Gastroesophageal sphincter (tissue), 4 donors: ENCODE results near the gene RNF223. TPM values are rescaled to one million over a fixed set of nuclear protein-coding genes. Genes with fewer than 3 reads are reported as not detected.

Experiments
- ATAC-seq: fragments of 150-250 bp; one replicate; pipeline ENCODE4 v1.9.1; 2016; ENCODE audit warnings: mild to moderate bottlenecking, moderate library complexity
- H3K27ac ChIP-seq, 4 donors: fragments of 200-600 bp; sonication (generic) in 3 of 4; 1 replicate in 3 of 4; 2 replicates in 1 of 4; pipeline ENCODE4 v1.5.1; 2016 to 2019
- H3K27me3 ChIP-seq: fragments of 200-600 bp; sonication (generic); one replicate; pipeline ENCODE4 v1.5.1; 2019
- H3K36me3 ChIP-seq, 2 donors: fragments of 200-600 bp; sonication (generic); one replicate each; pipeline ENCODE4 v1.5.1; 2019; ENCODE audit warnings: control low read depth in 1 of 2
- H3K4me1 ChIP-seq, 3 donors: fragments of 200-600 bp; sonication (generic); 1 replicate in 2 of 3; 2 replicates in 1 of 3; pipeline ENCODE4 v1.5.1; 2016 to 2019; ENCODE audit warnings: control low read depth in 2 of 3
- H3K4me3 ChIP-seq, 2 donors: fragments of 200-600 bp; sonication (generic); one replicate each; pipeline ENCODE4 v1.5.1; 2019; ENCODE audit warnings: mild to moderate bottlenecking in 1 of 2, moderate library complexity in 1 of 2
- H3K9me3 ChIP-seq, 3 donors: fragments of 200-600 bp; sonication (generic); one replicate each; pipeline ENCODE4 v1.5.1; 2017 to 2019; ENCODE audit warnings: control low read depth in 2 of 3
- EP300 ChIP-seq: sonication (generic); formaldehyde crosslinking; IDR thresholded peaks from one replicate; pipeline ENCODE4 v1.6.1; 2017; ENCODE audit warnings: antibody characterized with exemption, mild to moderate bottlenecking
- POLR2A ChIP-seq, 2 donors: fragments of 450-650 bp; IDR thresholded peaks; one replicate each; pipeline ENCODE4 v1.6.1; 2017; ENCODE audit warnings: antibody characterized with exemption in 2 of 2, mild to moderate bottlenecking in 2 of 2, moderate library complexity in 1 of 2
- POLR2AphosphoS5 ChIP-seq: sonication (generic); formaldehyde crosslinking; IDR thresholded peaks from one replicate; pipeline ENCODE4 v1.6.1; 2017; ENCODE audit warnings: antibody characterized with exemption
- WGBS, 2 donors: methylation state at CpG; one replicate each; pipeline ENCODE4 v1.1.5; 2018; ENCODE audit warnings: low coverage in 1 of 2; 5-methylcytosine and 5-hydroxymethylcytosine counted together
- total RNA-seq, 4 donors: library from RNA; depleted of rRNA; stranded (reverse); fragments of >200 nt; gene quantifications; one replicate each; pipeline ENCODE4 v1.1.0, GENCODE V29; 2016
- TF ChIP-seq, protein P1 (sequence below), 4 experiments: fragments of 200-600 bp in 2 of 4; fragments of 450-650 bp in 2 of 4; sonication (generic) in 1 of 4; IDR thresholded peaks; one replicate each; pipeline ENCODE4 v1.5.1; 2017 to 2019; ENCODE audit warnings: antibody characterized with exemption in 4 of 4, mild to moderate bottlenecking in 2 of 4, moderate library complexity in 2 of 4

The RNF223 gene
- total RNA-seq, 4 donors from 2014 or later = 1.1 TPM; not detected in 3

DNA sequence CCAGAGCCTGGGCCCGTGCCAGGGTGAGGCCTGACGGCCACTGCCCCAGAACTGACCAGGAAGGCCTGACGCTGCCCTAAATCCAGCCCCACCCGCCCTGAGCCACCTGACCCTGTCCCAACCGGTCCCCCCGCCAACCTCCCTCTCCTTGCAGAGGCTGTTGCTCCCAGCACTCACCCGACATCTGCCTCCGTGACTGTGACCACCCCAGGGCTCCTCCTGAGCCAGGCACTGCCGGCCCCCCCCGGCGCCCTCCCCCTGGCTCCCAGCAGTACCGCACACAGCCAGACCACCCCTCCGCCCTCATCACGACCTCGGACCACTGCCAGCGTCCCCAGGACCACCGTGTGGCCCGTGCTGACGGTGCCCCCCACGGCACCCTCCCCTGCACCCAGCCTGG is 27.9 kb downstream of the RNF223 start:
- Histone ChIP-seq H3K4me1 (peaks cover 0 to 3% (median 0%) of the 10 kb centered on the region in 3 donors), H3K27me3 (no peaks in the 10 kb centered on the region), H3K27ac (no peak overlapping the region), H3K9me3 (no peaks in the 10 kb centered on the region), H3K36me3 (peaks cover 0 to 81% of the 10 kb centered on the region in 2 donors), H3K4me3 (no peak overlapping the region)
- no peak for TF ChIP-seq EP300
- TF ChIP-seq POLR2AphosphoS5 = no peak
- TF ChIP-seq, protein P1, sequence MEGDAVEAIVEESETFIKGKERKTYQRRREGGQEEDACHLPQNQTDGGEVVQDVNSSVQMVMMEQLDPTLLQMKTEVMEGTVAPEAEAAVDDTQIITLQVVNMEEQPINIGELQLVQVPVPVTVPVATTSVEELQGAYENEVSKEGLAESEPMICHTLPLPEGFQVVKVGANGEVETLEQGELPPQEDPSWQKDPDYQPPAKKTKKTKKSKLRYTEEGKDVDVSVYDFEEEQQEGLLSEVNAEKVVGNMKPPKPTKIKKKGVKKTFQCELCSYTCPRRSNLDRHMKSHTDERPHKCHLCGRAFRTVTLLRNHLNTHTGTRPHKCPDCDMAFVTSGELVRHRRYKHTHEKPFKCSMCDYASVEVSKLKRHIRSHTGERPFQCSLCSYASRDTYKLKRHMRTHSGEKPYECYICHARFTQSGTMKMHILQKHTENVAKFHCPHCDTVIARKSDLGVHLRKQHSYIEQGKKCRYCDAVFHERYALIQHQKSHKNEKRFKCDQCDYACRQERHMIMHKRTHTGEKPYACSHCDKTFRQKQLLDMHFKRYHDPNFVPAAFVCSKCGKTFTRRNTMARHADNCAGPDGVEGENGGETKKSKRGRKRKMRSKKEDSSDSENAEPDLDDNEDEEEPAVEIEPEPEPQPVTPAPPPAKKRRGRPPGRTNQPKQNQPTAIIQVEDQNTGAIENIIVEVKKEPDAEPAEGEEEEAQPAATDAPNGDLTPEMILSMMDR (IDR thresholded peaks at IDR 0.05) = no peak
- TF ChIP-seq POLR2A (IDR thresholded peaks at IDR 0.05) = no peak
- ATAC-seq = no peak
- WGBS, 2 donors = 90% methylated on average over 8 of the region's 20 CpGs; no CpG with 5 or more reads in 1 of the 2 donors

DNA sequence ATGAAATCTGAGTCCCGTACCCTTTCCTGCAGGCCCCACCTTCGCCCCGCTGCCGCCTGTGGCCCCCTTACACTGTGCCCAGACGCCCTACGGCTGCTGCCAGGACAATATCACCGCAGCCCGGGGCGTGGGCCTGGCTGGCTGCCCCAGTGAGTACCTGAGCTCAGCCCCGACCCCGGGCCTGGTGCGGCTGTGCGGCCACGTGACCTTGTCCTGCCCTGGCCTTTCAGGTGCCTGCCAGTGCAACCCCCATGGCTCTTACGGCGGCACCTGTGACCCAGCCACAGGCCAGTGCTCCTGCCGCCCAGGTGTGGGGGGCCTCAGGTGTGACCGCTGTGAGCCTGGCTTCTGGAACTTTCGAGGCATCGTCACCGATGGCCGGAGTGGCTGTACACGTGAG is 29.0 kb downstream of the RNF223 start:
- H3K27ac ChIP-seq = no peak overlapping the region

GRCh38 chr1:1044455-1045078 is 29.5 kb downstream of the RNF223 start:
- no peak for ATAC-seq
- no peak overlapping the region for H3K27ac ChIP-seq
- H3K27me3 ChIP-seq = no peaks in the 10 kb centered on the region
- H3K4me1 ChIP-seq = peaks cover 3 to 18% (median 10%) of the 10 kb centered on the region in 3 donors
- no peaks in the 10 kb centered on the region for H3K9me3 ChIP-seq
- H3K4me3 ChIP-seq = no peak overlapping the region
- no peak for TF ChIP-seq EP300
- TF ChIP-seq, protein P1 (IDR thresholded peaks at IDR 0.05) = no peak
- TF ChIP-seq POLR2AphosphoS5 = no peak
- no peak for TF ChIP-seq POLR2A (IDR thresholded peaks at IDR 0.05)
- peaks cover 0 to 64% of the 10 kb centered on the region in 2 donors for H3K36me3 ChIP-seq
- WGBS, 2 donors = 81 to 87% methylated on average over 9 to 14 of the region's 34 CpGs

More for the DNA sequence above, 29.0 kb downstream of the RNF223 start:
- TF ChIP-seq POLR2AphosphoS5 = no peak
- TF ChIP-seq EP300 = no peak
- H3K9me3 ChIP-seq = no peaks in the 10 kb centered on the region
- WGBS, 2 donors = 83% methylated on average over 1 of the region's 23 CpGs; no CpG with 5 or more reads in 1 of the 2 donors
- H3K27me3 ChIP-seq = no peaks in the 10 kb centered on the region
- no peak for ATAC-seq
- peaks cover 0 to 12% (median 4%) of the 10 kb centered on the region in 3 donors for H3K4me1 ChIP-seq
- H3K36me3 ChIP-seq = peaks cover 0 to 69% of the 10 kb centered on the region in 2 donors
- no peak overlapping the region for H3K4me3 ChIP-seq

DNA sequence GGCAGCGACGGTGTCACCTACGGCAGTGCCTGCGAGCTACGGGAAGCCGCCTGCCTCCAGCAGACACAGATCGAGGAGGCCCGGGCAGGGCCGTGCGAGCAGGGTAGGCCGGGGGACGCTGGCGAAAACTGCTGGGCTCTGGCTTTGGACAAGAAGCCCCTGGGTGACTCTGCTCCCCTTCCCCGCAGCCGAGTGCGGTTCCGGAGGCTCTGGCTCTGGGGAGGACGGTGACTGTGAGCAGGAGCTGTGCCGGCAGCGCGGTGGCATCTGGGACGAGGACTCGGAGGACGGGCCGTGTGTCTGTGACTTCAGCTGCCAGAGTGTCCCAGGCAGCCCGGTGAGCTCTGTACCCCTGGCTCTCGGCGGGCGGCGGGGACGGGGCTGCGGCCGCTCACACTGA is 30.2 kb downstream of the RNF223 start:
- no peak for ATAC-seq
- Histone ChIP-seq H3K36me3 (peaks cover 0 to 59% of the 10 kb centered on the region in 2 donors), H3K27ac (no peak overlapping the region), H3K4me1 (peaks cover 3 to 24% (median 12%) of the 10 kb centered on the region in 3 donors), H3K4me3 (no peak overlapping the region), H3K27me3 (no peaks in the 10 kb centered on the region), H3K9me3 (no peaks in the 10 kb centered on the region)
- no CpG with 5 or more reads among the region's 33 CpGs for WGBS, 2 donors
- TF ChIP-seq EP300 (no peak), POLR2AphosphoS5 (no peak), POLR2A (IDR thresholded peaks at IDR 0.05) (no peak)
- TF ChIP-seq, protein P1 (IDR thresholded peaks at IDR 0.05) = no peak

DNA sequence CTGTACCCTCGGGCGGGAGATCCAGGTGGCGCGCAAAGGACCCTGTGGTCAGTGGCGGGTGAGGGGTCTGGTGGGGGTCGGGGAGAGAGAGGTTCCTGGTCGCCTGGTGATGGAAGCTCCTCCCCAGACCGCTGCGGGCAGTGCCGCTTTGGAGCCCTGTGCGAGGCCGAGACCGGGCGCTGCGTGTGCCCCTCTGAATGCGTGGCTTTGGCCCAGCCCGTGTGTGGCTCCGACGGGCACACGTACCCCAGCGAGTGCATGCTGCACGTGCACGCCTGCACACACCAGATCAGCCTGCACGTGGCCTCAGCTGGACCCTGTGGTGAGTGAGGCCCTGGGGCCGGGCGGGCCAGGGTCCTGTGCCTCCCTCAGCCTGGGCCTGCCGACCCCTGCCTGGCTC is 30.7 kb downstream of the RNF223 start:
- Histone ChIP-seq H3K27me3 (no peaks in the 10 kb centered on the region), H3K36me3 (peaks cover 0 to 54% of the 10 kb centered on the region in 2 donors), H3K9me3 (no peaks in the 10 kb centered on the region), H3K4me1 (peaks cover 3 to 26% (median 12%) of the 10 kb centered on the region in 3 donors), H3K4me3 (no peak overlapping the region), H3K27ac (no peak overlapping the region)
- TF ChIP-seq EP300 (no peak), POLR2A (IDR thresholded peaks at IDR 0.05) (no peak), POLR2AphosphoS5 (no peak)
- TF ChIP-seq, protein P1 (IDR thresholded peaks at IDR 0.05) = no peak
- WGBS, 2 donors = 88 to 100% methylated on average over 3 to 5 of the region's 27 CpGs
- no peak for ATAC-seq
